Activated CD4-positive, alpha-beta memory T cell treated with anti-CD3 and anti-CD28 coated beads for 36 hours (primary cell): ENCODE measurements around the gene AEBP1. TPM values are rescaled to one million over a fixed set of nuclear protein-coding genes. Genes with fewer than 3 reads are reported as not detected.

ENCODE experiments used
- CTCF ChIA-PET: fragments of 350-600 bp; sonication (Branson Sonifier 250); formaldehyde crosslinking; loops from one replicate; lab custom pipeline; 2021; ENCODE audit warnings: antibody characterized with exemption, inconsistent platforms; lab: Charles Lee
- POLR2A ChIA-PET: fragments of 350-600 bp; sonication (Branson Sonifier 250); formaldehyde crosslinking; loops from one replicate; lab custom pipeline; 2021; ENCODE audit warnings: antibody characterized with exemption; lab: Charles Lee
- DNase-seq: peaks from one replicate; pipeline ENCODE4 v3.0.0-alpha.2; 2020
- H3K27ac Mint-ChIP-seq: one replicate; pipeline ENCODE4 v1.8.0; 2021; ENCODE audit warnings: mixed read lengths
- H3K27me3 Mint-ChIP-seq: one replicate; pipeline ENCODE4 v1.8.0; 2021; ENCODE audit warnings: mixed read lengths
- H3K36me3 Mint-ChIP-seq: one replicate; pipeline ENCODE4 v1.8.0; 2021; ENCODE audit warnings: mixed read lengths
- H3K4me1 Mint-ChIP-seq: one replicate; pipeline ENCODE4 v1.8.0; 2021; ENCODE audit warnings: low read depth, mixed read lengths
- H3K4me3 Mint-ChIP-seq: one replicate; pipeline ENCODE4 v1.8.0; 2021; ENCODE audit warnings: mild to moderate bottlenecking, mixed read lengths
- H3K9me3 Mint-ChIP-seq: one replicate; pipeline ENCODE4 v1.8.0; 2021; ENCODE audit warnings: mixed read lengths
- intact Hi-C: fragments of 100-400 bp; cut with micrococcal nuclease; formaldehyde crosslinking; loops from one replicate; pipeline ENCODE4 v1.15.1; 2023
- total RNA-seq, 2 experiments: library from RNA; stranded (reverse); gene quantifications; one replicate each; pipeline ENCODE4 v1.2.3, GENCODE V29; 2021

Gene AEBP1
- 1 to 10 TPM; 5.5 to 6.6 TPM for total RNA-seq

GRCh38 chr7:44103923-44104859 is at the start of gene AEBP1:
Gene AEBP1, plus strand, starts transcription at chr7:44104345. Its CDS starts 321 bp downstream, at chr7:44104666.
- DNase-seq = peak; percentile 47
- Mint-ChIP-seq H3K4me1 (peaks cover 8% of the 10 kb centered on the region), H3K27me3 (peaks cover 14% of the 10 kb centered on the region), H3K4me3 (peak within 1 kb of the TSS; percentile 60), H3K27ac (no peak within 1 kb of the TSS), H3K9me3 (no peaks in the 10 kb centered on the region), H3K36me3 (no peaks in the 10 kb centered on the region)
- intact Hi-C loops = no loop called here
- ChIA-PET CTCF (interaction anchor here (0.8 kb wide), 1 partner anchor 36 kb away, joined by 3 read pairs; no protein-coding TSS in a partner anchor), POLR2A (no interaction called here)

DNA sequence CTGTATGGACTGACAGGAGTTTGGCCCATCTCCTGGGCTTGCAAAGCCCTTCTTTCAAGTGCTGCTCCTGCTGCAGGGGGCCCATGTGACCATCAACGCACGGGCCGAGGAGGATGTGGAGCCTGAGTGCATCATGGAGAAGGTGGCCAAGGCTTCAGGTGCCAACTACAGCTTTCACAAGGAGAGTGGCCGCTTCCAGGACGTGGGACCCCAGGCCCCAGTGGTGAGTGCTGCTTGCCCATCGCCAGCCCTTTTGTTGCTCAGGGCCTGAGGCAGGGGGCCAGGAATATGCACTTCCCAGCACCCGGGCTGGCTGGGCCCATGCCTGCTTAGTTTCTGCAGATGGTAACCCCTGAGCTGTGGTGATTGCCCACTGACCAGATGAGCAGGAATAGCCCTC is 47.5 kb upstream of the AEBP1 start:
- H3K36me3 Mint-ChIP-seq = peaks cover 57% of the 10 kb centered on the region
- peaks cover 10% of the 10 kb centered on the region for H3K4me1 Mint-ChIP-seq
- no peak overlapping the region for H3K4me3 Mint-ChIP-seq
- peak; percentile 6 for DNase-seq
- ChIA-PET CTCF (no interaction called here), POLR2A (no interaction called here)
- intact Hi-C loops = no loop called here
- no peaks in the 10 kb centered on the region for H3K27me3 Mint-ChIP-seq
- no peaks in the 10 kb centered on the region for H3K9me3 Mint-ChIP-seq
- H3K27ac Mint-ChIP-seq = no peak overlapping the region

DNA sequence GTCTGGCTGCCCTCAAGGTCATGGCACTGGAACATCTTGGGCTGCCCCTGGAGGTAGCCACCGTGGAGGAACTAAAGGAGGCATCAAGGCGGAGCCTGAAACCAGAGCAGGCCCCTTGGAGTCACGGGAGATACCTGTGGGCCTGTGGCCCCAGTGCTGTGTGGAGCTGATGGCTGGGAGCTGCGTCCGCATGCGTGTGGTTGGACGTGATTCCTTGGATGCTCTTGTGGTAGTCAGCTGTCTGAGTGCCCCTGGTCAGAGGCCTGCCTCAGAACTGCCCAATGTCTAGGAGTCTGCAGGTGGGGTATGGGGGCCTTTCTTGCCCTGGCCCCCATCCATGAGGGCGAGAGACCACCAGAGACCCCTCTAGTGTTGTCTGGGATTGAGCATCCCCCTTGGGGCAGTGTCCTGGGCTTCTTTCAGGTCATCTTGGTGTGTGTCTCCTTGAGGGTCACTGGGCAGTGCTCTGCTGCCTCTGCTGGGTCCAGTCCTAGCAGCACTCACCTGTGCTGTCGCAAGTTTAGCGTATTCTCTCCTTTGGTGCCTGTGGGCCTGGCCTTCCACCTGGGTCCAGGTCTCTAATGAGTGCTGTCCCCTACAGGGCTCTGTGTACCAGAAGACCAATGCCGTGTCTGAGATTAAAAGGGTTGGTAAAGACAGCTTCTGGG is 46.8 kb upstream of the AEBP1 start:
- Mint-ChIP-seq H3K27ac (no peak overlapping the region), H3K27me3 (no peaks in the 10 kb centered on the region), H3K4me1 (peaks cover 5% of the 10 kb centered on the region), H3K9me3 (no peaks in the 10 kb centered on the region), H3K4me3 (no peak overlapping the region), H3K36me3 (peaks cover 53% of the 10 kb centered on the region)
- intact Hi-C loops = no loop called here
- ChIA-PET CTCF (no interaction called here), POLR2A (no interaction called here)
- DNase-seq = no peak

- DNase-seq = no peak
- Mint-ChIP-seq H3K36me3 (peaks cover 47% of the 10 kb centered on the region), H3K27ac (no peak overlapping the region)
Observed at GRCh38 chr7:44057849-44058758, 46.0 kb upstream of the AEBP1 start.

GRCh38 chr7:44058759-44059218 is 45.4 kb upstream of the AEBP1 start:
- CTCF ChIA-PET = no interaction called here
- POLR2A ChIA-PET = no interaction called here
- Mint-ChIP-seq H3K4me3 (no peak overlapping the region), H3K4me1 (peaks cover 2% of the 10 kb centered on the region), H3K27ac (no peak overlapping the region), H3K9me3 (no peaks in the 10 kb centered on the region), H3K36me3 (peaks cover 47% of the 10 kb centered on the region), H3K27me3 (no peaks in the 10 kb centered on the region)
- DNase-seq = no peak
- intact Hi-C loops = no loop called here

More at GRCh38 chr7:44057849-44058758, 46.0 kb upstream of the AEBP1 start:
- H3K4me3 Mint-ChIP-seq = no peak overlapping the region
- ChIA-PET CTCF (no interaction called here), POLR2A (no interaction called here)
- H3K9me3 Mint-ChIP-seq = no peaks in the 10 kb centered on the region
- intact Hi-C loops = no loop called here
- peaks cover 2% of the 10 kb centered on the region for H3K4me1 Mint-ChIP-seq
- H3K27me3 Mint-ChIP-seq = no peaks in the 10 kb centered on the region

DNA sequence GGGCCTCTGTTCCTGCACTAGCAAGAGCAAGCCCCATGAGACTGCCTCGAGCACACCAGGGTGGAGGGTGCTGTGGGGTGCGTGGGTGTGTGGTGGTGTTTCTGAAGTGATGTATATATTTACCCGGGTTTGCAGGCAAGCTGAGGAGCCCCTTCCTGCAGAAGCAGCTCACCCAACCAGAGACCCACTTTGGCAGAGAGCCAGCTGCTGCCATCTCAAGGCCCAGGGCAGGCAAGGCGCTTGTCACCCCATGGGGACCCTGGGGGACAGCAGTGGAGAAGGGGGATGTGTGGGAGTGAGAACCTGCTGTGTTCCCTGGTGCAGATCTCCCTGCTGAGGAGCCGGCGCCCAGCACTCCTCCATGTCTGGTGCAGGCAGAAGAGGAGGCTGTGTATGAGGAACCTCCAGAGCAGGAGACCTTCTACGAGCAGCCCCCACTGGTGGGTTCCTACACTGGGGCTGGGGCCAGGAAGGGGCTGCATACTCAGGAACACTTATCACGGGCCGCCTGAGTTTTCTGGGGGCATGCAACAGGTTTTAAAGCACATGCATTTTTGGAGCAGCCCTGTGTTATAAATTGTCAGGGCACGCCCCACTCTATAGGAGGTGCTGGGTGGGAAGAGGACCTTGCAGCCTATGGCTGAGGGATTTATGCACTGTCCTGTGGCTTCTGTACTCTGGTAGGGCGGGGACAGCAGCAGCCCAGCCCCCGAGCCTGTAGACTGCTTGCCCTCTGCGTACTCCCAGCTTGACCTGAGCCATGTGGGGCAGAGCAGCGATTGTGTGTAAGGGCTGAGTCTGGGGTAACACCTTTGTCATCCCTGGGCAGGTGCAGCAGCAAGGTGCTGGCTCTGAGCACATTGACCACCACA is 44.7 kb upstream of the AEBP1 start:
- Mint-ChIP-seq H3K9me3 (no peaks in the 10 kb centered on the region), H3K4me1 (peaks cover 8% of the 10 kb centered on the region), H3K36me3 (peaks cover 47% of the 10 kb centered on the region), H3K27me3 (no peaks in the 10 kb centered on the region), H3K4me3 (no peak overlapping the region), H3K27ac (no peak overlapping the region)
- CTCF ChIA-PET = no interaction called here
- POLR2A ChIA-PET = no interaction called here
- DNase-seq = no peak
- intact Hi-C loops = no loop called here

DNA sequence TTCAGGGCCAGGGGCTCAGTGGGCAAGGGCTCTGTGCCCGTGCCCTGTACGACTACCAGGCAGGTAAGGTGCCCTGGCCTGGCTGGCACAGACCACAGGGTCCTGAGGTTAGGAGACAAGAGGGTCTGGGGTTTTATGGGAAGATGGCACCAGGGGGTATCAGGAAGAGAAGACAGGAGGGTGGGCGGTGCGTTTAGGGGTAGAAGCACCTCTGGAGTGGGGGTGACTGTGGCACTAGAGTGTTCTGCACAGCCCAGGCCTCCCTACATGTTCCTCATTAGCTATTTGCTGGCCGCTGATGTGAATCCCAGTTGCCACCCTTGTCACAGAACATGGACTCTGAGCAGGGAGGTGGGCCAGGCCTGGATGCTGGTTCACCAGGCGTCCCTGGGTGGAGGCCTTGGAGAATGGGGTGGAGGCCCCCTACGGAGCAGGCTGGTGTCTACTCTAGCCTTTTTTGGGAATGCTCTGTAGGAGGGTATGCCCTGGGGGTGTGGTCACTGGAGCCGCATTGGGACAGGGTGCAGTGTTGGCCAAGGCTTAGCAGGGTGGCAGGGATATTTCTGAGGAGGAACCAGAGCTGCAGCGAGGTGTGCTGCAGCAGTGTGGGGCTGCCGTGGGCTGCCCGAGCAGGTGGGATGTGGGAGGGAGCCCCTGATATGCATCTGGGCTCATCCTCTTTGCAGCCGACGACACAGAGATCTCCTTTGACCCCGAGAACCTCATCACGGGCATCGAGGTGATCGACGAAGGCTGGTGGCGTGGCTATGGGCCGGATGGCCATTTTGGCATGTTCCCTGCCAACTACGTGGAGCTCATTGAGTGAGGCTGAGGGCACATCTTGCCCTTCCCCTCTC is 43.8 kb upstream of the AEBP1 start:
- Mint-ChIP-seq H3K36me3 (peaks cover 43% of the 10 kb centered on the region), H3K4me3 (no peak overlapping the region), H3K9me3 (no peaks in the 10 kb centered on the region), H3K27ac (no peak overlapping the region), H3K27me3 (no peaks in the 10 kb centered on the region), H3K4me1 (peaks cover 12% of the 10 kb centered on the region)
- no peak for DNase-seq
- CTCF ChIA-PET = interaction anchor here (0.6 kb wide), 1 partner anchor 514 kb away, joined by 4 read pairs; no protein-coding TSS in a partner anchor
- intact Hi-C loops = no loop called here
- POLR2A ChIA-PET = no interaction called here

GRCh38 chr7:44060948-44061644 is 43.0 kb upstream of the AEBP1 start:
- intact Hi-C loops = no loop called here
- POLR2A ChIA-PET = no interaction called here
- CTCF ChIA-PET = interaction anchor here (0.6 kb wide), 1 partner anchor 513 kb away, joined by 4 read pairs; no protein-coding TSS in a partner anchor
- peaks cover 35% of the 10 kb centered on the region for H3K36me3 Mint-ChIP-seq
- no peaks in the 10 kb centered on the region for H3K9me3 Mint-ChIP-seq
- no peaks in the 10 kb centered on the region for H3K27me3 Mint-ChIP-seq
- no peak for DNase-seq
- H3K4me3 Mint-ChIP-seq = no peak overlapping the region
- H3K4me1 Mint-ChIP-seq = peaks cover 19% of the 10 kb centered on the region
- H3K27ac Mint-ChIP-seq = no peak overlapping the region

DNA sequence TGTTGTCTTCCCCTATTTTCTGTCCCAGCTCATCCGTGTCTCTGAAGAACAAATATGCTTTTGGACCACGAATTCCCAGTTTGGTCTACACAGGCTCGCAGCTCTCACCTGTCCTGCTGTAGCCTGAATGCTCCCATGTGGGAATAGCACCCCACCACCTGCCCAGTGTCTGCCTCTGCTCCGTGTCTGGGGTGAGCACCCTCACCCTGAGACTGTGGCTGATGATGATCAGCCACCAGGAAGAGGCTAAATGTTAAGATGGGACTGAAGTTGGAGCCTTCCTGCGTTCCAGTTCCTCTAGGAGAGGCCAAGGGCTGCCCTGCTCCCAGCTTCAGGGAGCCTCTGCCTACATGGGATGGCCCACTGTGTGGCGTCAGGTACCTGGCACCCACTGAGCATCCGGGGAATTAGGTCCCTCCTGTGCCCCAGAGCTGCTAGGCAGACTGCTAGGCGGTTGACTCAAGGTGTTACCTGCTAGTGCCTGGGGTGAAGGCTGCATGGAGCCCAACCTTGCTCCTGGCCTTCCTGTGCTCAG is 42.4 kb upstream of the AEBP1 start:
- intact Hi-C loops = no loop called here
- no peak for DNase-seq
- H3K4me1 Mint-ChIP-seq = peaks cover 23% of the 10 kb centered on the region
- POLR2A ChIA-PET = interaction anchor here (1.3 kb wide), 1 partner anchor 17 kb away, joined by 3 read pairs; the partner anchor contains the start of gene DBNL
- CTCF ChIA-PET = no interaction called here
- no peak overlapping the region for H3K27ac Mint-ChIP-seq
- no peaks in the 10 kb centered on the region for H3K27me3 Mint-ChIP-seq
- no peaks in the 10 kb centered on the region for H3K9me3 Mint-ChIP-seq
- H3K36me3 Mint-ChIP-seq = peaks cover 30% of the 10 kb centered on the region
- H3K4me3 Mint-ChIP-seq = no peak overlapping the region
